Left kidney (tissue), 2 donors: Measurements from ENCODE around the gene GGCT. TPM values are rescaled to one million over a fixed set of nuclear protein-coding genes. Genes with fewer than 3 reads are reported as not detected.
A peak's percentile ranks its signal among the peaks of the same experiment; 100 is the strongest.
"Not testable (repeated sequence)": the region's sequence is repeated elsewhere in the genome, so short reads cannot be mapped to it uniquely, and the experiment has no call there.

Experiments used
- DNase-seq: peaks from one replicate; pipeline ENCODE4 v3.0.0-alpha.2; 2013
- polyA plus RNA-seq: library from polyadenylated mRNA; unstranded; fragments of 120-200 nt; gene quantifications from one replicate; pipeline ENCODE4 v1.2.1, GENCODE V29; 2013; ENCODE audit not compliant: insufficient read length

The GGCT gene
- polyA plus RNA-seq, 1 donor: 80.7 TPM

DNA sequence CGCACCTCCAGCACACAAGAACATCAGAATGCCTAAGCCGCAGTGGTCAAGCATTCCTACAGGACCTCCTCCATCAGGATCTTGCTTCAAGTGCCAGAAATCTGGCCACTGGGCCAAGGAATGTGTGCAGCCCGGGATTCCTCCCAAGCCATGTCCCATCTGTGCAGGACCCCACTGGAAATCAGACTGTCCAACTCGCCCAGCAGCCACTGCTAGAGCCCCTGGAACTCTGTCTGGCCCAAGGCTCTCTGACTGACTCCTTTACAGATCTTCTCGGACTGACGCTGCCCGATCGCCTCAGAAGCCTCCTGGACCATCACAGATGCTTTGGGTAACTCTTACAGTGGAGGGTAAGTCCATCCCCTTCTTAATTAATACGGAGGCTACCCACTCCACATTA is 23.2 kb downstream of the GGCT start:
- DNase-seq: not testable (repeated sequence)

DNA sequence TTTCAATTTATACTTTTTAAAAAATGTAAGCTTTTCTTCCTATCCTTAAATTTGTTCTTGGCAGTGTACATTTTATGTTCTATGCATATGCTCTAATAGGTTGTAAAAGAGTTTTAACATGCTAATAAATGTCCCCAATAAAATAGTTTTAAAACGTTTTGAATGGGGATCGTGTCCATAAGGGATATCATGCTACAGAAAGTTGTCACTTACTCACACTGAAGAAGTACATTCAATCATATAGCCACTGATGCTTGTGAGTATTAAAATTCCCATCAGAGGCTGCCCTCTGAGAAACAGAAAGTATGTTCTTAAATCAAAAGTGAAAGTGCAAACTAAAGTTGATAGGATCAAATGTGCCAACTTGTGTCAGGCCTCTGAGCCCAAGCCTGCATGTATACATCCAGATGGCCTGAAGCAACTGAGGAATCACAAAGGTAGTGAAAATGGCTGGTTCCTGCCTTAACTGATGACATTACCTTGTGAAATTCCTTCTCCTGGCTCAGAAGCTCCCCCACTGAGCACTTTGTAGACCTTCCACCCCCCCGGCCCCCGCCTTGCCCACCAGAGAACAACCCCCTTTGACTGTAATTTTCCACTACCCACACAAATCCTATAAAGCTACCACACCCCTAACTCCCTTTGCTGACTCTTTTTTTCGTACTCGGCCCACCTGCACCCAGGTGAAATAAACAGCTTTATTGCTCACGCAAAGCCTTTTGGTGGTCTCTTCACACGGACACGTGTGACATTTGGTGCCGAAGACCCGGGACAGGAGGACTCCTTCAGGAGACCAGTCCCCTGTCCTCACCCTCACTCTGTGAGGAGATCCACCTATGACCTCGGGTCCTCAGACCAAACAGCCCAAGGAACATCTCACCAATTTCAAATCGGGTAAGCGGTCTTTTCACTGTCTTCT is 25.2 kb downstream of the GGCT start:
- DNase-seq: no peak

DNA sequence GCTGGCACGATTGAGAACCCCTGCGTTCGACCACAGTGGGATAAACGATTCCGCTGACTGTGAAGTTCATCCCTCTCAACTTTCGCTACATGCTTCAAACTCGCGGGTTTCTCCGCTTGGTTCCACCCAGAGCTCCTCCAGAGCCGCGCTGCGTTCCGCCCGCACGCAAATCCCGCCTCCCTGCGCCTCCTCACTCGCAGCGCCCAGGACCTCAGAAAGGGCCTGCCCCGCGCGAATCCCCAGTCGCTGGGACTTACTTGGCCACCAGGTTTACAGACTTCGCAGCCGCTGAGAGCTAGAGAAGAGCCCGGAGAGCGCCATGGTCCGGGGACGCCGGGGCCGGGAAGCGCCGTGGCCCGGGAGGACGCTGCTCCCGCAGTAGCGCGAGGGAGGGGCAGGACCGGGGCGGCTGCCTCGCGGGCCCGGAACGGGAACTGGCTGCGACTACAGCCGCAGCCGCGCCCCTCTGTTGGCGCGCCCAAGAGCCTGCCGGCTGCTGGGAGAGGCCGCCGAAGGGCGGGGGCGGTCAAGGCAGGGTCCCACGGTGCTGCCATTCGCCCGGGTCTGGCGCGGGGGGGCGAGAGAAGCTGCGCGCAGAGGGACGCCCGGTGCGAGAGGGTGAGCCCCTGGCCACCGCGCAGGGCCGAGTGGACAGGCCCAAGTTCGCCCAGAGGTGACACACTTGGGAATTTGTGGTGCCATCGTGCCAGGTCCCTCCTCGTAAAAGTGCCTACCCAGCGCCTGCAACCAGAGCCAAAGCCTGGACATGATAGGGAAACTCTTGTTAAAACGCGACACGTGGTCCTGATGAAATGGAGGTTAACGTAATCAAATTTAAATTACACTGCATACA is 26.1 kb downstream of the GGCT start, which contains the start of gene NOD1:
NOD1 (minus strand) TSS at position 436 of the 853 bp plus-strand sequence. CDS start 21,863 bp downstream, outside the sequence.
- peak; percentile 64 for DNase-seq

DNA sequence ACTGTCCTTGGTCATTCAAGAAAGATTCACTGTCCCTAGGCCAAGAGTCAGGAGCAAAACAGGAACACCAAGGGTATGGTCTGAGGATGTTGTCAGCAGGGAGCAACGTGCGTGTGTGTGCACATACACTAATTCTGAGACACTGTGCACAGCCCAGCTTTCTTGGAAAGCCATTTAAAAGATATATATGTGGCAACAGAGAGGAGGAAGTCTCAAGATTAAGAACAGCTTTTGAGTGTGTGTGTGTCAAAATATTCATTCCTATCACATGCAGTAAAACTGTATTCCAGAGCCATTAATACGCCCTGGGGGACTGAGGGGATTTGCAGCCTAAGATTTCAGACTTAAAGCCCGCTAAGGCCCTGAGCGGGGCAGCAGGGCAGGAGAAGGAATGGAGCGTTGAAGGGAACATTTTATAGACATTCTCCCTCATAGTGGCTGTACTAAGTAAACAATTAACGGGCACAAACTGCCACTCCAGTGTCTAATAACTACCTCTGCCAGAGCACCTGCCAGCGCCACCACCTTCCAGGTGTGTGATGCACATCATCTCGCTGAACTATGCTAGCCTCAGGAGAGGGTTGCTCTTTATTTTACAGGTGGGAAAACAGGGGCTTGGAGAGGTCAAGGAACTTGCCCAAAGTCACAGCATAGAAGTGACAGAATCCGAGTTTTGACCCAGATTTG is 28.0 kb downstream of the GGCT start:
- no peak for DNase-seq

DNA sequence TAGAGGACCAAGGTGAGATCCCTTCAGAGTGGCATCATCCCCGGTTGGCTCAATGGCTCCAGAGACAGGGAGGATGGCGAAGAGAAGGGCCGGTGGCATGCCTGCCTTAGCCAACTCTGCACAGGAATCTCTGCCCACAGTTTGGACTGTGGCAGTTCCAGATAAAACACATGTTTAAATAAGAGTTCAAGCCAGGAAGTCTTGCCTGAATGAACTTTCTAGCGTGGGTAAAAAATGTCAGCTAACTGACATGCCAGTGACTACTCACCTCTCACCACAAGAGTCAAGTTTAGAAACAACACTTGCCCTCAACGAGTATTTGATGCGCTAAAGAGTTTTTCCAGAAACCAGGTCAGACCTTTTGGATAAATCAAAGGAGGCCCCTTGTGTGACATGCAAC is 29.0 kb downstream of the GGCT start:
- DNase-seq: no peak

DNA sequence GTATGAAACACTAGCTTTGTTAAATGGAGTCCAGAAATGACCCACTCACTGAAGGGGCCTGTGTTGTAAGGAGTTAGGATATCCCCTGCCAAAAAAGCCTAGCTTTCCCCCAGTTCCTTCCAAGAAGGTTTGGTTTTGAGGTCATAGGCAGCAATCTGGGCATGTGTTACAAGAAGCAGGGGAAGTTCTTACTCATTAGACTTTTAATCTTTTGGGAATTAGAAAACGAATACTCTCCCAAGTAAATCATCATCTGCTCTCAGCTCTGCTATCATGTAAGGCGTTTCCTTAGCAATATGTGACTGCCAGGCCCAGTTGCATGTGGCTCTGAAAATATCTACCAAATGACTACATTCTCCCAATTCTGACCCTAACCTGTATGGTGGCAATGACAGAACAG is 29.7 kb downstream of the GGCT start:
- no peak for DNase-seq

DNA sequence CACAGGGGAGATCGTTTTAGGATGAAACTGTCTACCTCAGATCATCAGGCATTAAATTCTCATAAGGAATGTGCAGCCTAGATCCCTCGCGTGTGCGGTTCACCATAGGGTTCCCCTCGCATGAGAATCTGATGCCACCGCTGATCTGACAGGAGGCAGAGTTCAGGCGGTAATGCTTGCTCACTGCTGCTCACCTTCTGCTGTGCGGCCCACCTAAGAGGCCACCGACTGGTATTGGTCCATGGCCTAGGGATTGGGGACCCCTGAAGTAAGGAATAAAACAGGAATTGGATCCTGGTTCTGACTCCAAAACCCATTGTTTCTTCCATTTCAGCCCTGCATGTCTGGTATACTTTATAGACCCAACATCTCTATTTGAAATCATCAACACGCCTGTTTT is 30.1 kb downstream of the GGCT start:
- no peak for DNase-seq

DNA sequence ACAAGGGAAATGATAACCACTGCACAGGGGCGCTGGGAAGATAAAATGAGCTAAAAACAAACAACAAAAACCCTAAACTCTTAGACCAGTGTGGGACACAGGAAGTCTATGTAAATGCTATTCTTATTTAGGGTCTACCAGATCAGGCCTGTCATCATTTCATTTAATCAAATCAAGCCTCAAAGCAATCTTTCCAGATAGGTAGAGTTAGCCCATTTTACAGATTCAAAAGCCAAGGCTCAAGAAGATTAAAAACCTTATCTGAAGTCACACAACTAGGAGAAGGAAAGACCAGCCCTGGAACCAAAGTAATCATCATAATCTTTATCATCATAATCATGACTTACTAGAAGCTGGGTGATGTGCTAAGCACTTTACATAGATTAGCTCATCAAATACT is 30.7 kb downstream of the GGCT start:
- DNase-seq: no peak

DNA sequence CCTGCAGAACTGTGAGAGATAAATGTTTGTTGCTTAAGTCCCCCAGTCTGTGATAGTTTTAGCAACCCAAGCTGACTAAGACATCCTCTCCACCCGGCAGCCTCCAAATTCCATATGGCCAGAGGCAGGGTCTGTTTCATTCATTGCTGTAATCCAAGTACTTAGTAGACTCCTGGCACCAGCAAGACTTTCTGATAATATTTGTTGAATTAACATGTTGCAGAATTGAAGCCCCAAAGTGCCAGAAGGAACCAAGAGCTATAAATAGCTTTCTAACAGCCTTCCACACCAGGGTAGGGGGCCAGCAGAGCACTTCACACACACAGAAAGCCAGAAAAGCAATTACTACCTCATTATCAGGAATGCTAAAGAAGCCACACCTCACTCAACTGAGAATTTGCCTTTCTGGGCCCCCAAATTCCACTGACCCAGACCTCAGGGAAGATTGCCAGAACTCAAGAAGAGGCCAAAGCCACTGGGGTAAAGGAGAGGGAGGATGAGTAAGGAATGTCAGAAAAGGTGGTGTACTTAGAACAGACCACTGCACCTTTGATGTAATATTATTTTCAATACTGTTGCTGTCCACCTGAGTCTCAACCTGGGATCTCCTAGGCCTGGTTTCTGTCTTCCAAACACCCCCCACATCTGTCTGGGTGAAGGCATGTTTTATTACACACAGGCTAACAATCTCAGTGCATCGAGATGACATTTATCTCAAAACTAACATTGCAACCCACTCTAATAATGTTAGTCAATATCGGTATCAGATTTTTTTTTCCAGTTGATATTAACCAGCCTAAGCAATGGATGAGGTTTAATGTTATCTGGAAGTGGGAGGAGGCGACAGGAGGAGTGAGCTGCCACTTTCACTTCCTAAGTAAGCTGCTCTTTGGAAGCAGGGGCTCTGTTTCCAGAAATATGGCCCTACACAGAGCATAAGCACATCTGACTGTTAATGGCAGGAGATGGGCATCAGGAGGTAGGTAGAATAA is 31.5 kb downstream of the GGCT start:
- no peak for DNase-seq

DNA sequence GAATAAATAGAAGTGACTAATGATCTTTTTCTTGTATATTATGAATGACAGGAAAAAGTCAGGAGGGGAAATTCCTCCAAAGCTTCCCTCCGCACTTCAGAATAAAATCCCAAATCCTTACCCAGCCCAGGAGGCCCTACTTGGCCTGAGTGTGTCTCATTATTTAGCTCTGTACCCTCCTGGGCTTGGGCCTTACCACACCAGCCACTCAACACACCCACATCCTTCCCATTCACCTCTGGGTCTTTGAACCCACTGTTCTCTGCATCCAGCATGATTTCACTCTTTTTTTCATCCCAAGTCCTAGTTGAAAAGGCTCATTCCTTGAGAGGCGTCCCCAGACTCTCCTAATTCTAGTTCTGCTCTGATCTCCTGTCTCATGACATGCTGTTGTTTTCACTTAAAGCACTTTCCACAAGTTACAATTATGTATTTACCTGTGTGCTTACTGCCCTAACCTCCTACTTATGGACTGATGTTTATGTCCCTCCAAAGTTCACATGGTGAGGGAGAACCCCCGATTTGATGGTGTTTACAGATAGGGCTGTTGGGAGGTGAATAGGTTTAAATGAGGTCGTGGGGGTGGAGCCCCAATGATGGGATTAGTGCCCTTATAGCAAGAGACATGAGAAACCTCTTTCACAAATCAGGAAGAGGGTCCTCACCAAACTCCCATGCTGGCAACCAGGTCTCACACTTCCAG is 32.4 kb downstream of the GGCT start:
- no peak for DNase-seq

DNA sequence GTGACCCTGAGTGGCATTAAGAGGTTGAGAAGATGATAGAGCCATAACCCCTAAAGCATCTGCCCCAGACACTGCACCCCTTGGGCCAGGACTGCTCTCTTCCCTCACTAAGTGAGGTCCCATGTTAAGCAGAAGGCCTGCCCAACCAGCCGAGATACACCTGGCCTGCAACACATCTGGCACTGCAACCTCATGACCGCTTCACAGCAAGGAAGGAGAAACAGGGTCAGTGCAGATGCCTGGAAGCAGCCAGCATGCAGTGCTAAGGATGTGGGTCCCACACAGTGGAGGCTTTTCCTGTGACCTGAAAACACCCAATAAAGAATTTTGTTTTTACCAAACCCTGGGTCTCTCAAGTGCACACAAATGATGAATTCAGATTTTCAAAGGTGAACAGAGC is 33.4 kb downstream of the GGCT start:
- DNase-seq: no peak

DNA sequence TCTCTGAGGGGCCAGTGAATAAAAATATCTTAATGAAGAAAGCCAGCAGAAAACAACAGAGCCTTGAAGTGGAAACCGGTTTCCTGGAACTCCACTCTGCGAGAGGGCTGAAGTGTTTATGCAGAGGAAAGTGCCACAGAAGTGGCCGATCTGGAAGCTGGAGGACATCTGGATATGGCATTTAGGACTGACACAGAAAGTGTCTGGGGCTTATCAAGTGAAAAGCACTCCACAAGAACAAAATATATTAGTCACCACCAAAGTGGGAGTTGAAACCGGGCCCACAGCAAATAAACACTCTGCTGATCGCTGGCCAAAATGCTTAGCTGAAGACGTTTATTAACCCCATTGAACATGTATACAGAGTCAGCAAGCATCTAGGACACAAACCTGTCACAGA is 33.9 kb downstream of the GGCT start:
- no peak for DNase-seq

DNA sequence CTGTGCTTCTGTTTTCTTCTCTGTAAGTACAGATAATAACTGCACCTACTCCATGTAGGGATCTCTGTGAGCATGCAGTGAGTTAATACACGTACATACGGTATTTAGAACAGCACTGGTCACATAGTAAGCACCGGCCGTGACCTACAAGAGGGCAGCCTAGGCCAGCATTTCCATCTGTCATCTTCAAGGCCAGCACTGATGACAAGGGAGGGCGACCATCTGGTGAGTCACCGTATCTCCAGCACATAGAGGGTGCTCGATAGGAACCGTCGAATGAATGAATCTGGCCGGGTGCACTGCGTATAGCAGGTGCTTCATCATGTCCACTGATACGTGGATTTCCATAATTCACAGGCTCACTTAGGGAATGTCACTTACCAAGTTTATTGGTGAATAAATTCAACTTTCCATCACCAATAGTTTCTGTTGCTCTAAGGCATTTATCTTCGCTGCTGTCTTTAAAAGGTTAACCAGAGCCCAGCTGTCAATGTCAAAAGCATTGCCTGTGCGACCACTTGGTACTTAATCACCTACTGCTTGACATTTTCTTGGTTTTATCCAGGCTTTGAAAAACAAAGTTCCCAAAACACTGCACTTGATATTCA is 34.4 kb downstream of the GGCT start:
- no peak for DNase-seq

DNA sequence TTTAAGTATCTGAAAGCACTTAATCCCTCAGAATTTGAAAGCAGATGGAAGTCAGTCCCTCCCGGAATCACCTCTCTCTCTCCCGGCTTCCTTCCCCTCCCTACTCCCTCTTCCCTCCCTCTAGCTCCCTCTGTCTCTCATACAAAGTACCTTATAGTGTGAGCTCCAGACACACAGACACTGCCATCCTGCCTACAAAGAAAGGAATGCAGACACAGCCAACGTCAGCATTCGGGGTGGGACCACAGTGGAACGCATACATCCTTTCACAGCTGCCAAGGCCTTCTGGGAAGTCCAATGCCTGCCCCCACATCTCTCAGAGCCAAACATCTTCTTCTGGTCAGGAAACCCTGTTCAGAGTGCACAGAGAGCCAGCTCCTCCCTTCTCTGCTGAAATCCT is 35.3 kb downstream of the GGCT start:
- DNase-seq: peak; percentile 51

DNA sequence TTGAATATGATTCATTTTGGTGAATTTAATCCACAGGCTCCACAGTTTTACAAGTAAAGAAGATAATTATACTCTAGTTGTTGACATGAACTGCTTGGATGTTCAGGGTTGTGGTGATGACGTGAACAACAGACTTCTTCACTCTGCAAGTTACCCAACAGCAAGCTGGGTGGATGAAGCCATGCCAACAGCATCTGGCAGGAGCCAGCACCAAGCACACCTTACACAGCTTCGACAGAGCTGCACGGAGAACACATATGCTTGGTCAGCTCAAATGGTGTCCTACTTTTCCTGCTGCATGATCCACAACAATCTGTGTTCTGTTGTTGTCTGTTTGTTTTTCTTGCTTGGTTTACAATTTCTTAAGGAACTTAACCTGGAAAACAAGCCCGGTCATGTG is 35.8 kb downstream of the GGCT start:
- DNase-seq: no peak

DNA sequence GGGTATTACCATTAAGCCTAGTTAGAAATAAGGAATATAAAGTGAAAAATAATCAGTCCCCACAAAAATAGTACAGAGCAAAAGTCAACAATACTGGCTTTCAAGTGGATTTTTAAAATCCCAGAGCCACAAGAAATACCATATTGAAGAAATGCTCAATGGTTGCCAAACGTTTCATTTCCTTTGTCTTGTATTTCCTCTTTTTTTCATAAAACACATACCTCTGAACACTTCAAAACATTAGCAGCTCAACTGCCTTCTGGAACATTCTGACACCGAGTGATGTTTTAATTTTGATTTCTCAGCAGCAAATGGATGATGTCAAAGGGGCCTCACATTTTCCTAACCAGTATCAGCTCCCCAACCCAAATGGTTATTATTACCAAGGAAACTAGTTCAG is 36.6 kb downstream of the GGCT start:
- DNase-seq: no peak

DNA sequence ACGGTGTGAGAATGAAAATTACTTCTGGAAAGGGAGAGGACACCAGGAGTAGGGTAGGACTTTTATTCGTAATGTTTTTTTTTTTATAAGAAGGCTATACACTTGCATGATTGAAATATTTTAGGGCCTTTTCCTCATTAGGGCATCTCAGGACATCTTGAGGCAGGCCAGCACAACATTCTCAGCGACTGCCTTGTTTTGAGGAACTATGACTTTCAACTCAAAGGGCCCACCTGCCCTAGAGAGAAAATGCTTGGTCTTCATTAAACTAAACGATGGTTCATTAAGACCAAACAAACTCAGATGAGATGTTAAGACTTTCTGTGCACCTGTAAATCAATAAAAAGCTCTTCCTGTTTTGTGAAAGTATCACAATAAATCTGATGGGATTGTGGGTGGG is 37.4 kb downstream of the GGCT start:
- no peak for DNase-seq

DNA sequence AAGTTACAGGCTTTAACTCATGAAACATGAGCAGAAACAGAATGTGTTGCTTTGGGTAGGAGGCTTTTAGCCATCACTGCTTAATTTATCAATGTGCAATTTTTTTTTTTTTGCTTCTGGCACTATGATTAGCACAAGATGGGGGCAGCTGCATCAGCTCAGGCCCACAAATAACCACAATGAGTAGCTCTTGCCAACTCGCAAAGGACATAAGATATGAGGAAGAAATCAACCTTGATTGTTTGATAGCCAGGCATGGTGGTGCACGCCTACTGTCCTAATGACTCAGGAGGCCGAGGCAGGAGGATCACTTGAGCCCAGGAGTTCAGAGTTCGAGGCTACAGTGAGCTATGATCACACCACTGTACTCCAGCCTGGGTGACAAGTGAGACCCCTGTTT is 38.4 kb downstream of the GGCT start:
- DNase-seq: no peak

DNA sequence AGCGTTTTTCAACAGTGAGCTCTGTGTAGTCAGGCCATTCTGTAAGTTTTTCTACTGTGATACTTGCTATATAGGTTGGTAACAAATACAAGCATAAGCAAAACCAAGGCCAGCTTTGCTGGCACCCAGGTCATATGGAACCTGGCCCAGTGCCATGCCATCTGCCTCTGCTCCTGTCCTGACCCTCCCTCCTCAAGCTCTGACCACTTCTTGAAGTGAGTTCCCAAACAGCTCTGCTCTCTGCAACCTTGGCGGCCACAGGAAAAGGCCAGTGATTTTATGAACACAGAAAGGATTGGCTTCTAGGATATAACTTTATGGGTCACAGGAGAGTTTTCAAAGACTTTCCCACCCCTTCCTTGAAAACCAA is 38.8 kb downstream of the GGCT start:
- no peak for DNase-seq
